ENCODE results near the gene NUCKS1. TPM values are rescaled to one million over a fixed set of nuclear protein-coding genes. Genes with fewer than 3 reads are reported as not detected.

NUCKS1 gene
- total and polyA plus RNA-seq, 2 of the 4 experiments (the other 2 are of a cell fraction), result 37.9 to 103 TPM

DNA sequence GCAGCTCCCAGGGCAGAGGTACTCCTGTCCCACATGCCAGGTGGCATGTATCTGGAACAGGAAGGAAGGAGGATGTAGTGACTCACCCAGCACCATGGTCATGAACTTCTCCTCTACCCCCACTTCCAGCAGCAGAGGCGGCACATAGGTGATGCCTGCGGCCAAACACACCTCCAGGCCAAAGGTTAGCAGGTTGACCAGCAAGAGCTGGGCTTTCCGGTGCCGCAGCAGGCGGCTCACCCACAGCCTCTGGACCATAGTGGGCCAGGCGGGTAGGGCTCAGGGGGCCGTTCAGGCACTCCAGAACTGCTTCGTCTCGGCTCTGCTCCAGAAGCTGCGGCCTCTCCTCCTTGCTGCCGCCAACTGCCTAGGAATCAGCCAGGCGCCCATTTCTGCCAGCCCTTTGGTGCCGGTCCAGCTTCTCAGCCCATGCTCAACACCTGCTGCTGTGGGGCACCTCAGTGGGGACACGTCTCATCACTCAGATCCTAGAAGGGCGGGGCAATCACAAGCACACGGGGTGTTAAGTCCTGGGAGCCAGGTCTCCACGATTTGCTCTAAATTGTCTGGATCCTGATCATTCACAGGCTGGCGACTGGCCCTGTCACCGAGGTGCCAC lies 85.5 kb downstream of the NUCKS1 start:
- intact Hi-C loops (cut with micrococcal nuclease) (no loop called here), in situ Hi-C loops (cut with MboI; ENCODE audit: low sequenced_read_pairs) (loop anchor here (5.0 to 25.0 kb wide), 3 partner anchors 43 to 448 kb away; partner anchors contain the start of gene AVPR1B), dilution Hi-C loops (cut with HindIII; ENCODE audit: low sequenced_read_pairs, unreplicated experiment) (no loop called here)
- H2AK9ac ChIP-seq (replicated peaks; ENCODE audit: low read depth, low read length, poor library complexity), result peak overlapping the region; percentile 74
- H3K18ac ChIP-seq (ENCODE audit: low read depth, low read length), result no peak overlapping the region
- BruUV-seq (replicated peaks), result no TSS peak
- H2BK15ac ChIP-seq (ENCODE audit: low read depth, low read length), result no peak overlapping the region
- DNase-seq, result peak; percentile 28
- H4K5ac ChIP-seq (ENCODE audit: low read depth, low read length), result no peak overlapping the region
- peaks cover 0 to 3% of the 10 kb centered on the region in 2 experiments; a peak in 1 of 4 replicates for H3K79me1 ChIP-seq (ENCODE audit: low read depth in 1 of 2, low read length in 2 of 2)
- H3K9me3 ChIP-seq (ENCODE audit: control insufficient read depth, insufficient read depth, low read length), result no peaks in the 10 kb centered on the region
- no peaks in the 10 kb centered on the region for H4K20me1 ChIP-seq (ENCODE audit: insufficient read depth, low read length)
- H3K36me3 ChIP-seq (ENCODE audit: control insufficient read depth, insufficient read depth, low read length), result no peaks in the 10 kb centered on the region
- H4K8ac ChIP-seq (ENCODE audit: low read depth in 2 of 2, low read length in 2 of 2), result no peak overlapping the region
- H3K4ac ChIP-seq (ENCODE audit: low read depth, low read length), result no peak overlapping the region
- no peak overlapping the region for H2BK120ac ChIP-seq (ENCODE audit: low read depth, low read length)
- no peak overlapping the region for H3K4me2 ChIP-seq (ENCODE audit: low read depth, low read length)
- H3K4me3 ChIP-seq (ENCODE audit: insufficient read depth, low read depth, low read length), result no peak overlapping the region
- H2AK5ac ChIP-seq (ENCODE audit: low read depth, low read length), result no peak overlapping the region; the same call in 1 of the 2 replicates
- peaks cover 8% of the 10 kb centered on the region for H3K4me1 ChIP-seq (ENCODE audit: control insufficient read depth, insufficient read depth, low read length)
- no peak overlapping the region for H3K27ac ChIP-seq (ENCODE audit: insufficient read depth, low read length)
- peak; percentile 10; the same call in 1 of the 2 replicates for ATAC-seq (ENCODE audit: low read depth)
- H4K91ac ChIP-seq (ENCODE audit: insufficient read depth, low read depth, low read length), result no peak overlapping the region
- H3K56ac ChIP-seq (ENCODE audit: extremely low read depth, insufficient read depth, low read length), result no peak overlapping the region
- H3K9ac ChIP-seq (ENCODE audit: low read depth, low read length), result no peak overlapping the region
- no peaks in the 10 kb centered on the region for H3K27me3 ChIP-seq (ENCODE audit: control insufficient read depth, insufficient read depth, low read length)
- H2AFZ ChIP-seq (replicated peaks; ENCODE audit: low read length, poor library complexity), result peak overlapping the region; percentile 65
- no peak overlapping the region for H3K23ac ChIP-seq (ENCODE audit: low read depth, low read length)
- POLR2A ChIA-PET (ENCODE audit: unreplicated experiment), result no interaction called here
- CTCF ChIA-PET, result no interaction called here
- H3K9me1 ChIP-seq (ENCODE audit: insufficient read depth, low read length), result no peaks in the 10 kb centered on the region; the same call in 1 of the 2 replicates
- H3K14ac ChIP-seq (replicated peaks; ENCODE audit: low read depth, low read length), result no peak overlapping the region
- no peak overlapping the region for H2BK20ac ChIP-seq (ENCODE audit: low read depth, low read length)
- WGBS, 2 experiments (ENCODE audit: extremely low coverage in 2 of 2, insufficient read length in 1 of 2), result 70% methylated on average over 15 of the region's 19 CpGs; no CpG with 5 or more reads in 1 of the 2 experiments
- no peak overlapping the region for H2BK5ac ChIP-seq (ENCODE audit: low read depth, low read length, poor library complexity, severe bottlenecking)
- TF ChIP-seq RCOR1 (IDR thresholded peaks at IDR 0.05; ENCODE audit: insufficient replicate concordance, low read length), result no peak
- TF ChIP-seq NFE2L2 (IDR thresholded peaks at IDR 0.05; ENCODE audit: low read depth, low read length), result no peak
- TF ChIP-seq FOS (IDR thresholded peaks at IDR 0.05; ENCODE audit: low read depth, low read length), result no peak
- TF ChIP-seq BHLHE40 (IDR thresholded peaks at IDR 0.05; ENCODE audit: low read depth, low read length), result no peak
- TF ChIP-seq RFX5 (IDR thresholded peaks at IDR 0.05; ENCODE audit: low read depth, low read length), result no peak
- TF ChIP-seq RAD21 (IDR thresholded peaks at IDR 0.05; ENCODE audit: low read length), result no peak
- TF ChIP-seq POLR2A (IDR thresholded peaks at IDR 0.05; ENCODE audit: low read depth, low read length), result no peak
- TF ChIP-seq, protein P1, sequence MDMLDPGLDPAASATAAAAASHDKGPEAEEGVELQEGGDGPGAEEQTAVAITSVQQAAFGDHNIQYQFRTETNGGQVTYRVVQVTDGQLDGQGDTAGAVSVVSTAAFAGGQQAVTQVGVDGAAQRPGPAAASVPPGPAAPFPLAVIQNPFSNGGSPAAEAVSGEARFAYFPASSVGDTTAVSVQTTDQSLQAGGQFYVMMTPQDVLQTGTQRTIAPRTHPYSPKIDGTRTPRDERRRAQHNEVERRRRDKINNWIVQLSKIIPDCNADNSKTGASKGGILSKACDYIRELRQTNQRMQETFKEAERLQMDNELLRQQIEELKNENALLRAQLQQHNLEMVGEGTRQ (IDR thresholded peaks at IDR 0.05; ENCODE audit: low read depth, low read length), result no peak
- TF ChIP-seq MXI1 (IDR thresholded peaks at IDR 0.05; ENCODE audit: borderline replicate concordance, low read depth, low read length), result no peak
- TF ChIP-seq SMC3 (IDR thresholded peaks at IDR 0.05; ENCODE audit: low read depth, low read length), result no peak
- TF ChIP-seq, protein P2, sequence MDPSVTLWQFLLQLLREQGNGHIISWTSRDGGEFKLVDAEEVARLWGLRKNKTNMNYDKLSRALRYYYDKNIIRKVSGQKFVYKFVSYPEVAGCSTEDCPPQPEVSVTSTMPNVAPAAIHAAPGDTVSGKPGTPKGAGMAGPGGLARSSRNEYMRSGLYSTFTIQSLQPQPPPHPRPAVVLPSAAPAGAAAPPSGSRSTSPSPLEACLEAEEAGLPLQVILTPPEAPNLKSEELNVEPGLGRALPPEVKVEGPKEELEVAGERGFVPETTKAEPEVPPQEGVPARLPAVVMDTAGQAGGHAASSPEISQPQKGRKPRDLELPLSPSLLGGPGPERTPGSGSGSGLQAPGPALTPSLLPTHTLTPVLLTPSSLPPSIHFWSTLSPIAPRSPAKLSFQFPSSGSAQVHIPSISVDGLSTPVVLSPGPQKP (IDR thresholded peaks at IDR 0.05; ENCODE audit: borderline replicate concordance, low read depth, low read length), result no peak
- no peak for TF ChIP-seq CTCF (conservative IDR thresholded peaks at IDR 0.05; ENCODE audit: low read depth, low read length)

All from IMR-90 (cell line).